Adrenal gland (tissue), 12 donors: ENCODE results near the gene ANKRD28. TPM values are rescaled to one million over a fixed set of nuclear protein-coding genes. Genes with fewer than 3 reads are reported as not detected.

Experiments used
- DNase-seq, 7 donors: peaks; one replicate each; pipeline ENCODE4 v3.0.0-alpha.2; 2019 to 2020
- H3K27ac ChIP-seq, 5 donors: fragments of 200-600 bp; sonication (generic) in 4 of 5; 1 replicate in 3 of 5; 2 replicates in 2 of 5; pipeline versions ENCODE4 v1.5.1 to v1.8.0; 2016 to 2020; ENCODE audit warnings: mild to moderate bottlenecking in 1 of 5
- H3K27me3 ChIP-seq: fragments of 200-600 bp; 2 replicates; pipeline ENCODE4 v1.8.0; 2021
- H3K36me3 ChIP-seq, 2 donors: fragments of 200-600 bp; replicated peaks in 1 of 2; 1 replicate in 1 of 2; 2 replicates in 1 of 2; pipeline versions ENCODE4 v1.5.1 to v1.8.0; 2018 to 2022
- H3K4me1 ChIP-seq, 2 donors: fragments of 200-600 bp; replicated peaks in 1 of 2; 1 replicate in 1 of 2; 2 replicates in 1 of 2; pipeline versions ENCODE4 v1.5.1 to v1.8.0; 2018 to 2021
- H3K4me3 ChIP-seq, 4 donors: fragments of 200-600 bp; sonication (generic) in 3 of 4; one replicate each; pipeline ENCODE4 v1.5.1; 2016 to 2018
- H3K9me3 ChIP-seq, 3 donors: fragments of 200-600 bp; sonication (generic) in 1 of 3; replicated peaks in 1 of 3; 1 replicate in 2 of 3; 2 replicates in 1 of 3; pipeline versions ENCODE4 v1.5.1 to v1.8.0; 2016 to 2021
- POLR2A ChIP-seq, 2 donors: fragments of 450-650 bp; IDR thresholded peaks; one replicate each; pipeline ENCODE4 v1.6.1; 2017; ENCODE audit warnings: antibody characterized with exemption in 2 of 2, mild to moderate bottlenecking in 2 of 2, moderate library complexity in 1 of 2
- WGBS, 4 donors: extraction: QIAGEN DNeasy Blood & Tissue Kit in 2 of 4; methylation state at CpG; one replicate each; pipeline versions ENCODE4 v1.1.5 to v1.1.7; 2013 to 2017; 5-methylcytosine and 5-hydroxymethylcytosine counted together
- intact Hi-C, 2 donors: fragments of 100-400 bp; cut with DNase I; formaldehyde crosslinking; loops; one replicate each; pipeline versions ENCODE4 v1.14.1 to v1.15.0; 2022 to 2023
- polyA plus RNA-seq, 3 donors: library from polyadenylated mRNA; stranded (reverse); fragments of 200-250 nt in 2 of 3; fragments of 350-450 nt in 1 of 3; fragmentation: Illumina TruSeq in 1 of 3; extraction: RNeasy Lipid Tissue Mini Kit (QIAGEN cat#74804) in 1 of 3; gene quantifications; one replicate each; pipeline ENCODE4 v1.2.3, GENCODE V29; 2013 to 2014
- total RNA-seq, 9 donors: library from RNA; depleted of rRNA in 4 of 9; stranded (reverse); fragments of >200 nt in 4 of 9; fragments of 120-200 nt in 1 of 9; fragmentation: NEBNext Ultra II Directional in 1 of 9; extraction: Animal tissue kit (Norgen Biotek cat#: 25700) in 1 of 9; gene quantifications; one replicate each; pipeline versions ENCODE4 v1.1.0 to v1.2.4, GENCODE V29; 2013 to 2023
- TF ChIP-seq, protein P1 (sequence below), 6 experiments: fragments of 450-650 bp in 4 of 6; fragments of 200-600 bp in 2 of 6; sonication (generic) in 1 of 6; IDR thresholded peaks; 1 replicate in 5 of 6; 2 replicates in 1 of 6; pipeline versions ENCODE4 v1.5.1 to v1.8.0; 2016 to 2021; ENCODE audit warnings: antibody characterized with exemption in 6 of 6, mild to moderate bottlenecking in 2 of 6, moderate library complexity in 1 of 6
- donor health status: healthy with polysubstance abuse.
- donor health status: Bipolar disorder and iron deficiency.
- donor health status: DM: yes; HTN: yes; CAD: no.
- donor health status: DM: no; HTN: no; CAD: no.
- donor health status: DM: no; HTN: no; CAD: no.
- donor health status: DM: yes; HTN: yes; CAD: no.

The ANKRD28 gene
- total and polyA plus RNA-seq, 12 donors: 11.0 to 71.7 (median 34.5) TPM

DNA sequence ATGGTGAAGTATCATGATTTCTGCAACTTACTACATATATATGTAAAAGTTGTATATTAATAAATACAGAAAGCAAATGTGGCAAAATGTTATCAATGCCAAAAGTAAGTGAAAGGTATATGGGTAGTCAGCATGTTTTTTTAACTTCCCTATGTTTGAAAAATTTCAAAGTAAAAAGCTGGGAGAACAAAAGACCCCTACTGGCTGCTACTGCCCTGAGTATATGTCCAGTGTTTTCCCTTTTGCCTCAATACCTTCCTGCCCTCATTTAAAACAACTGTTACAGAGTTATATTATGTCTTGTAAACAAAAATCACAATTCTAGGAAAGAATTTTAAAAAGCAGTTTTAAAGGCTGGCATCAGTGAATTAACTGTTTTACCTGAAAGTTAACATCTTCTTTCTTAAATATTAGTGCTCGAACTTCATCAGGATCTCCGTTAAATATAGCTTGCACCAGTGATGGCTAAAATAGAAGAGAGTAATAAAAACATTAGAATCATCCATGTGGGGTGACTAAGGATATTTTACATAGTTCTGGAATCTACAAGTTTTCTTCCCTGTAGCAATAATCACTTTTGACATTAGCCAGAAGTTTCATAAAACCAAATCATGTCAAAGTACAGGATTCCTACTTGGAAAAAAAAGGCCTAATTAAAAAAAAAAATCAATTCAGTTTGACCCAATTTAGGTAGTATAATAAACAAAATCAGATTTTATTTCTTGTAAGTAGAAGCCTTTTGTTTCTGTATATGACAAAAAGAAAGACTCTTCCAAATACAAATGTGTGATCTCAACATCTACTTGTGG, 2.7 kb downstream of the ANKRD28 start:
- no peak for DNase-seq
- H3K27me3 ChIP-seq: no peaks in the 10 kb centered on the region
- TF ChIP-seq POLR2A (IDR thresholded peaks at IDR 0.05): no peak
- TF ChIP-seq, protein P1, sequence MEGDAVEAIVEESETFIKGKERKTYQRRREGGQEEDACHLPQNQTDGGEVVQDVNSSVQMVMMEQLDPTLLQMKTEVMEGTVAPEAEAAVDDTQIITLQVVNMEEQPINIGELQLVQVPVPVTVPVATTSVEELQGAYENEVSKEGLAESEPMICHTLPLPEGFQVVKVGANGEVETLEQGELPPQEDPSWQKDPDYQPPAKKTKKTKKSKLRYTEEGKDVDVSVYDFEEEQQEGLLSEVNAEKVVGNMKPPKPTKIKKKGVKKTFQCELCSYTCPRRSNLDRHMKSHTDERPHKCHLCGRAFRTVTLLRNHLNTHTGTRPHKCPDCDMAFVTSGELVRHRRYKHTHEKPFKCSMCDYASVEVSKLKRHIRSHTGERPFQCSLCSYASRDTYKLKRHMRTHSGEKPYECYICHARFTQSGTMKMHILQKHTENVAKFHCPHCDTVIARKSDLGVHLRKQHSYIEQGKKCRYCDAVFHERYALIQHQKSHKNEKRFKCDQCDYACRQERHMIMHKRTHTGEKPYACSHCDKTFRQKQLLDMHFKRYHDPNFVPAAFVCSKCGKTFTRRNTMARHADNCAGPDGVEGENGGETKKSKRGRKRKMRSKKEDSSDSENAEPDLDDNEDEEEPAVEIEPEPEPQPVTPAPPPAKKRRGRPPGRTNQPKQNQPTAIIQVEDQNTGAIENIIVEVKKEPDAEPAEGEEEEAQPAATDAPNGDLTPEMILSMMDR (IDR thresholded peaks at IDR 0.05): no peak
- intact Hi-C loops: no loop called here
- 47 to 71% (median 59%) methylated on average over 2 of the region's 2 CpGs for WGBS, 4 donors
- no peaks in the 10 kb centered on the region for H3K36me3 ChIP-seq
- peak overlapping the region in 3 of 5 donors; percentile 38 to 89 (median 88) for H3K27ac ChIP-seq
- peaks cover 0 to 8% (median 0%) of the 10 kb centered on the region in 3 donors for H3K9me3 ChIP-seq
- H3K4me3 ChIP-seq: peak overlapping the region in 2 of 4 donors; percentile 7 to 48
- H3K4me1 ChIP-seq: peaks cover 4 to 51% of the 10 kb centered on the region in 2 donors

GRCh38 chr3:15794303-15794771, 3.4 kb downstream of the ANKRD28 start:
- intact Hi-C loops: no loop called here
- no peaks in the 10 kb centered on the region for H3K27me3 ChIP-seq
- no peak for TF ChIP-seq POLR2A (IDR thresholded peaks at IDR 0.05)

DNA sequence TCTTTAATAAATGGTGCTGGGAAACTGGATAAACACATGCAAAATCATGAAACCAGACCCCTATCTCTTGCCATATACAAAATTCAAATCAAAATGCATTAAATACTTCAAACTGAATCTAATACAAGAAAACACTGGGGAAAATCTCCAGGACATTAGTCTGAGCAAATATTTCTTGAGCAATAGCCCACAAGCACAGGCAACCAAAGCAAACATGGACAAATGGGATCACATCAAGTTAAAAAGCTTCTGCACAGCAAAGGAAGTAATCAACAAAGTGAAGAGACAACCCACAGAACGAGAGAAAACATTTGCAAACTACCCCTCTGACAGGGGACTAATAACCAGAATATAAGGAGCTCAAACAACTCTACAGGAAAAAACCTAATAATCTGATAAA, 6.3 kb downstream of the ANKRD28 start:
- Histone ChIP-seq H3K36me3 (no peaks in the 10 kb centered on the region), H3K9me3 (peaks cover 0 to 8% (median 0%) of the 10 kb centered on the region in 3 donors), H3K4me1 (peaks cover 4 to 29% of the 10 kb centered on the region in 2 donors), H3K27me3 (no peaks in the 10 kb centered on the region), H3K4me3 (no peak overlapping the region), H3K27ac (no peak overlapping the region)
- WGBS, 4 donors: 77 to 86% (median 83%) methylated on average over 1 of the region's 1 CpG
- intact Hi-C loops: no loop called here
- TF ChIP-seq, protein P1 (IDR thresholded peaks at IDR 0.05): no peak
- no peak for DNase-seq

More at GRCh38 chr3:15794303-15794771, 3.4 kb downstream of the ANKRD28 start:
- H3K27ac ChIP-seq: peak overlapping the region in 3 of 5 donors; percentile 33 to 88 (median 33)
- H3K4me1 ChIP-seq: peaks cover 4 to 48% of the 10 kb centered on the region in 2 donors
- no peaks in the 10 kb centered on the region for H3K36me3 ChIP-seq
- peak overlapping the region in 1 of 4 donors; percentile 48 for H3K4me3 ChIP-seq
- 54 to 74% (median 56%) methylated on average over 3 of the region's 3 CpGs for WGBS, 4 donors
- no peak for DNase-seq
- H3K9me3 ChIP-seq: peaks cover 0 to 8% (median 0%) of the 10 kb centered on the region in 3 donors

GRCh38 chr3:15787941-15788340, 9.8 kb downstream of the ANKRD28 start:
- Histone ChIP-seq H3K4me3 (no peak overlapping the region), H3K4me1 (peaks cover 0 to 9% of the 10 kb centered on the region in 2 donors), H3K27ac (no peak overlapping the region), H3K27me3 (no peaks in the 10 kb centered on the region), H3K9me3 (peaks cover 0 to 2% (median 0%) of the 10 kb centered on the region in 3 donors), H3K36me3 (no peaks in the 10 kb centered on the region)
- TF ChIP-seq, protein P1 (IDR thresholded peaks at IDR 0.05): no peak
- no peak for TF ChIP-seq POLR2A (IDR thresholded peaks at IDR 0.05)
- no peak for DNase-seq
- 94 to 98% (median 96%) methylated on average over 1 of the region's 1 CpG for WGBS, 4 donors
- intact Hi-C loops: no loop called here
